Cerebellar cortex (tissue), 1 donor: ENCODE data around the gene CACNA1D.
A peak's percentile ranks its signal among the peaks of the same experiment; 100 is the strongest.
"Not testable (repeated sequence)": the region's sequence is repeated elsewhere in the genome, so short reads cannot be mapped to it uniquely, and the experiment has no call there.

Experiments used
- DNase-seq: peaks from one replicate; pipeline ENCODE4 v3.0.0-alpha.2; 2015; ENCODE audit warnings: low spot score

The CACNA1D gene

GRCh38 chr3:53493963-53494791 is at the start of gene CACNA1D:
Gene CACNA1D (plus strand): TSS chr3:53494611. CDS start chr3:53495167, 556 bp downstream.
- peak; percentile 24 for DNase-seq

GRCh38 chr3:53457068-53457467 is 37.3 kb upstream of the CACNA1D start:
- no peak for DNase-seq

GRCh38 chr3:53460326-53460725 is 34.1 kb upstream of the CACNA1D start:
- DNase-seq = no peak

- DNase-seq = no peak
Observed at GRCh38 chr3:53464424-53464823, 30.0 kb upstream of the CACNA1D start.

- not testable (repeated sequence) for DNase-seq
Observed at GRCh38 chr3:53469758-53470157, 24.7 kb upstream of the CACNA1D start.

- no peak for DNase-seq
Observed at GRCh38 chr3:53473422-53473821, 21.0 kb upstream of the CACNA1D start.

GRCh38 chr3:53476372-53476771 is 18.0 kb upstream of the CACNA1D start:
- not testable (repeated sequence) for DNase-seq

GRCh38 chr3:53477689-53478088 is 16.7 kb upstream of the CACNA1D start:
- DNase-seq = not testable (repeated sequence)

GRCh38 chr3:53478166-53478830 is 16.1 kb upstream of the CACNA1D start:
- DNase-seq = no peak

- no peak for DNase-seq
Observed at GRCh38 chr3:53478921-53479664, 15.3 kb upstream of the CACNA1D start.

GRCh38 chr3:53482227-53482626 is 12.2 kb upstream of the CACNA1D start:
- no peak for DNase-seq

- DNase-seq = no peak
Observed at GRCh38 chr3:53483821-53484220, 10.6 kb upstream of the CACNA1D start.

GRCh38 chr3:53484984-53485383 is 9.4 kb upstream of the CACNA1D start:
- DNase-seq = no peak

- DNase-seq = no peak
Observed at GRCh38 chr3:53485675-53486403, 8.6 kb upstream of the CACNA1D start.

GRCh38 chr3:53486961-53487654 is 7.3 kb upstream of the CACNA1D start:
- no peak for DNase-seq

- DNase-seq = no peak
Observed at GRCh38 chr3:53489386-53489785, 5.0 kb upstream of the CACNA1D start.

GRCh38 chr3:53489787-53490458 is 4.5 kb upstream of the CACNA1D start:
- DNase-seq = no peak

- DNase-seq = no peak
Observed at GRCh38 chr3:53490459-53490968, 3.9 kb upstream of the CACNA1D start.

- DNase-seq = no peak
Observed at GRCh38 chr3:53491276-53491675, 3.1 kb upstream of the CACNA1D start.

- DNase-seq = peak; percentile 38
Observed at GRCh38 chr3:53493595-53493962, 832 bp upstream of the CACNA1D start.

- no peak for DNase-seq
Observed at GRCh38 chr3:53495146-53495519, 722 bp downstream of the CACNA1D start.
